Neutrophil (primary cell): Measurements from ENCODE around the gene SYTL1.

Source experiments
- H3K27ac ChIP-seq: fragments of 200-600 bp; sonication (generic); 2 replicates; pipeline ENCODE4 v1.5.1; 2016; ENCODE audit warnings: mild to moderate bottlenecking, moderate library complexity
- H3K27me3 ChIP-seq: fragments of 200-600 bp; sonication (generic); 2 replicates; pipeline ENCODE4 v1.6.0; 2016; ENCODE audit warnings: mild to moderate bottlenecking
- H3K36me3 ChIP-seq: fragments of 200-600 bp; sonication (generic); 2 replicates; pipeline ENCODE4 v1.5.1; 2017
- H3K4me1 ChIP-seq, 2 experiments: fragments of 200-600 bp in 1 of 2; sonication (generic) in 1 of 2; 1 replicate in 1 of 2; 2 replicates in 1 of 2; pipeline versions ENCODE4 v1.5.1 to v1.6.1; 2013 to 2016; ENCODE audit warnings: low read depth in 1 of 2, low read length in 1 of 2, mild to moderate bottlenecking in 1 of 2, moderate library complexity in 1 of 2; ENCODE audit not compliant: control insufficient read depth in 1 of 2, insufficient read depth in 1 of 2
- H3K4me3 ChIP-seq, 2 experiments: fragments of 200-600 bp in 1 of 2; sonication (generic) in 1 of 2; 1 replicate in 1 of 2; 2 replicates in 1 of 2; pipeline ENCODE4 v1.5.1; 2013 to 2016; ENCODE audit warnings: low read depth in 1 of 2, low read length in 1 of 2, mild to moderate bottlenecking in 1 of 2, moderate library complexity in 1 of 2
- H3K9me3 ChIP-seq: fragments of 200-600 bp; sonication (generic); 2 replicates; pipeline ENCODE4 v1.5.1; 2016
- TF ChIP-seq, protein P1 (sequence below): fragments of 200-600 bp; sonication (generic); IDR thresholded peaks from 2 replicates; pipeline ENCODE4 v1.5.1; 2016; ENCODE audit warnings: antibody characterized with exemption

The SYTL1 gene

DNA sequence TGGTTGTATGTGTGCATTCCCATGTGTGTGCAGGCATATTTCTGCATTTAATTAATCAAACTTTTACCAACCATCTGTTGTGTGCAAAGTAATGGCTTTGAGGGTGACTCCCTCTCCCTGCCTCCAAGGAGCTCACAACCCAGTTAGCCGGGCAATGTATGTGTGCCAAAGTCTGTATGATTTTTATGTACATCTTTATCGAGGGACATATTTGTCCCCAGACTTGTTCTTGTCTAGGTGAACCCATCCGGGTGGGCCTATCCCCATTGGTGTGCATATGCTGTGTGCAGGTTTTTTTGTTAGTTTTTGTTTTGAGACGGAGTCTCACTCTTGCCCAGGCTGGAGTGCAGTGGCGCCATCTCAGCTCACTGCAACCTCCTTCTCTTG is 1.8 kb downstream of the SYTL1 start:
- no peaks in the 10 kb centered on the region for H3K27me3 ChIP-seq
- peak overlapping the region; percentile 99 for H3K27ac ChIP-seq
- H3K9me3 ChIP-seq: no peaks in the 10 kb centered on the region
- TF ChIP-seq, protein P1, sequence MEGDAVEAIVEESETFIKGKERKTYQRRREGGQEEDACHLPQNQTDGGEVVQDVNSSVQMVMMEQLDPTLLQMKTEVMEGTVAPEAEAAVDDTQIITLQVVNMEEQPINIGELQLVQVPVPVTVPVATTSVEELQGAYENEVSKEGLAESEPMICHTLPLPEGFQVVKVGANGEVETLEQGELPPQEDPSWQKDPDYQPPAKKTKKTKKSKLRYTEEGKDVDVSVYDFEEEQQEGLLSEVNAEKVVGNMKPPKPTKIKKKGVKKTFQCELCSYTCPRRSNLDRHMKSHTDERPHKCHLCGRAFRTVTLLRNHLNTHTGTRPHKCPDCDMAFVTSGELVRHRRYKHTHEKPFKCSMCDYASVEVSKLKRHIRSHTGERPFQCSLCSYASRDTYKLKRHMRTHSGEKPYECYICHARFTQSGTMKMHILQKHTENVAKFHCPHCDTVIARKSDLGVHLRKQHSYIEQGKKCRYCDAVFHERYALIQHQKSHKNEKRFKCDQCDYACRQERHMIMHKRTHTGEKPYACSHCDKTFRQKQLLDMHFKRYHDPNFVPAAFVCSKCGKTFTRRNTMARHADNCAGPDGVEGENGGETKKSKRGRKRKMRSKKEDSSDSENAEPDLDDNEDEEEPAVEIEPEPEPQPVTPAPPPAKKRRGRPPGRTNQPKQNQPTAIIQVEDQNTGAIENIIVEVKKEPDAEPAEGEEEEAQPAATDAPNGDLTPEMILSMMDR: no peak
- peak overlapping the region; percentile 81 to 88 for H3K4me3 ChIP-seq
- H3K4me1 ChIP-seq: peaks cover 61% of the 10 kb centered on the region in 2 experiments
- peaks cover 24% of the 10 kb centered on the region for H3K36me3 ChIP-seq

DNA sequence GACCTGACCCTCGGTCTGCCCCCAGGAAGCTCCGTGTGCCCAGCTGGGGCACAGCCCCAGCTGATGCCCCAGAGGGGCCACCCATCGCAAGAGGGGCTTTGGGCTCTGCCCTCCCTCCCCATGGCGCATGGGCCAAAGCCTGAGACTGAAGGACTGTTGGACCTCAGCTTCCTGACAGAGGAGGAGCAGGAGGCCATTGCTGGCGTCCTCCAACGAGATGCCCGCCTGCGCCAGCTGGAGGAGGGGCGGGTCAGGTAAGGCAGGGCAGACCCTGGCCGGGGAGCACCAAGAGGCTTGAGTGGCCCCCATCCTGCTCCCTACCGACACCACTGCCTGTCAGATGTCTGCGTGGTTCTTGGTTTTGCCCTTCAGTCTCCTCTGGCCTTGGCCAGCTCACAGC is 3.5 kb downstream of the SYTL1 start:
- TF ChIP-seq, protein P1: no peak
- H3K27me3 ChIP-seq: no peaks in the 10 kb centered on the region
- peaks cover 40% of the 10 kb centered on the region for H3K36me3 ChIP-seq
- no peaks in the 10 kb centered on the region for H3K9me3 ChIP-seq
- H3K4me1 ChIP-seq: peaks cover 48 to 58% of the 10 kb centered on the region in 2 experiments
- peak overlapping the region; percentile 55 for H3K27ac ChIP-seq
- H3K4me3 ChIP-seq: no peak overlapping the region

DNA sequence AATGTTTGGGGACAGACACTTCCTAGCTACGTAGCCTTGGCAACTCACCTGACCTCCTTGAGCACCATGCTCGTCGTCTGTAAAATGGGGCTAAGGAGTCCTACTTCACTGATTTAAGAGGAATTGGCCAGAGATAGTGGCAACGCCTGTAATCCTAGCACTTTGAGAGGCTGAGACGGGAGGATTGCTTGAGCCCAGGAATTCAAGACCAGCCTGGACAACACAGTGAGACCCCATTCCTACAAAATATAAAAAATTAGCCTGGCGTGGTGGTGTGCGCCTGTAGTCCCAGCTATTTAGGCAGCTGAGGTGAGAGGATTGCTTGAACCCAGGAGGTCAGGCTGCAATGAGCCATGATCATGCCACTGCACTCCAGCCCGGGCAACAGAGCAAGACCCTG is 4.5 kb downstream of the SYTL1 start:
- H3K4me3 ChIP-seq: no peak overlapping the region
- peaks cover 50% of the 10 kb centered on the region for H3K36me3 ChIP-seq
- H3K27me3 ChIP-seq: no peaks in the 10 kb centered on the region
- TF ChIP-seq, protein P1: no peak
- H3K9me3 ChIP-seq: no peaks in the 10 kb centered on the region
- H3K27ac ChIP-seq: peak overlapping the region; percentile 23
- H3K4me1 ChIP-seq: peaks cover 40 to 49% of the 10 kb centered on the region in 2 experiments

DNA sequence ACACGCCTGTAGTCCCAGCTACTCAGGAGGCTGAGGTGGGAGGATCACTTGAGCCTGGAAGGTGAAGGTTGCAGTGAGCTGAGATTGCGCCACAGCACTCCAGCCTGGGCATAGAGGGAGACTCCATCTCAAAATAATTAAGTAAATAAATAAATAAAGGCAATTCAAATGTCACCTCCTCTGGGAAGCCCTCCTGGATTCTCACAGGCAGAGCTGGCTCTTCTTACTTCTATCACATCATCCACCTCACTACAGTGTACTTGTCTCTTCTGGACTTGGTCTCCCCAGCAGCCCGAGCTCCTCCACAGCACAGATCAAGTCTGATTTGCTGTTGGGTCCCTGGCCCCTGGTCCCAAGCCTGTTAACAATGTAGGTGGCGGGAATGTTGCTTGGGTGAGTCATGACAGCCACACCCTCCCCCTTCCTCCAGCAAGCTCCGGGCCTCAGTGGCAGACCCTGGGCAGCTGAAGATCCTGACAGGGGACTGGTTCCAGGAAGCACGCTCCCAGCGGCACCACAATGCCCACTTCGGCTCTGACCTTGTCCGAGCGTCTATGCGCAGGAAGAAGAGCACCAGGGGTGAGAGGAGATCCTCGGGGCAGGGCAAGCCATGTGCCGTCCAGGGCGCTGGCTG is 5.3 kb downstream of the SYTL1 start:
- Histone ChIP-seq H3K27ac (peak overlapping the region; percentile 18), H3K4me3 (no peak overlapping the region), H3K27me3 (no peaks in the 10 kb centered on the region), H3K9me3 (no peaks in the 10 kb centered on the region), H3K36me3 (peaks cover 57% of the 10 kb centered on the region), H3K4me1 (peaks cover 34 to 44% of the 10 kb centered on the region in 2 experiments)
- TF ChIP-seq, protein P1: no peak

DNA sequence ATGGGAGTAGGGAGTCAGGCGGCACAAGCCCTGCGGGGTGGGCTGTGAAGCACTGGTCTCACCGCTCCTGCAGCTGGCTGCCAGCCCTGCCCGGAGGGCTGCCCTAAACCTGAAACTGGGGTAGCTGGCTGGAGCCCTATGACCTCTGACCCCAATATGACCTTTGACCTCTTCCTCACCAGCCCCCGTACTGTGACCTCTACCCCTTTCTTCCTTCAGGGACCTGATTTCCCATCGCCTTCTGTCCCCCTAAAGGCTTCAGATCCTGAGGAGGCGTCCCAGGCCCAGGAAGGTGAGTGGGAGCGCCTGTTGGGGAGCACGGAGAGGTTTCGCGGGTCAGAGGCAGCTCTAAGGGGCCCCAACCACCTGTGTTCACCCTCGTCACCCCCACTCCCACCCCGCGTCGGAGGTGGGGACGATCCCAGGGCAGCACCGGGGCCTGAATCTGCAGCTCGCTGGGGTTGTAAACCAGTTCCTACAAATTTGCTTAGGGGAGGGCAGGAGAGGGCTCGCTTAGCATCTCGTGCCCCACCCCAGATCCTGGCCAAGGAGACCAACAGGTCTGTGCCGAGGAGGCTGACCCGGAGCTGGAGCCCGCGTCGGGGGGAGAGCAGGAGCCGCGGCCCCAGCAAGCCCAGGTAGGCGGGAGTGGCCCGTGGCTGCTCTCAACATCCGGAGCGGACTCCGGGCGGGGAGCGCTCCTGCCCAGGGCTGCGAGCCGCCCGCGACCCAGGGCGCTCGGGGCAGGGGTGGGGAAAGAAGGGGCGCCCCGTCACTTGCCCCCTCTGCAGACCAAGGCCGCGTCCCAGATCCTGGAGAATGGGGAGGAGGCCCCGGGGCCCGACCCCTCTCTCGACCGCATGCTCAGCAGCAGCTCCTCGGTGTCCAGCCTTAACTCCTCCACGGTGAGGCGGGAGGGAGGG is 7.3 kb downstream of the SYTL1 start:
- Histone ChIP-seq H3K36me3 (peaks cover 75% of the 10 kb centered on the region), H3K4me3 (peak overlapping the region in 1 of 2 experiments; percentile 40), H3K27me3 (no peaks in the 10 kb centered on the region), H3K27ac (peak overlapping the region; percentile 50), H3K9me3 (no peaks in the 10 kb centered on the region), H3K4me1 (peaks cover 13 to 24% of the 10 kb centered on the region in 2 experiments)
- TF ChIP-seq, protein P1: no peak
